Measurements from ENCODE around the gene VPS13D. TPM values are rescaled to one million over a fixed set of nuclear protein-coding genes. Genes with fewer than 3 reads are reported as not detected.

Gene VPS13D
- total RNA-seq, 2 donors from 2014 or later = 48.1 to 65.2 TPM

- H3K27ac ChIP-seq = peak overlapping the region; percentile 57 to 71
Measured at GRCh38 chr1:12341667-12342066, 111.8 kb downstream of the VPS13D start.

GRCh38 chr1:12342401-12343003 lies 112.7 kb downstream of the VPS13D start:
- peaks cover 25% of the 10 kb centered on the region for H3K36me3 ChIP-seq
- peaks cover 0 to 82% of the 10 kb centered on the region in 2 donors for H3K4me1 ChIP-seq
- H3K4me3 ChIP-seq = peak overlapping the region in 1 of 2 donors; percentile 12
- H3K27ac ChIP-seq = peak overlapping the region; percentile 57 to 71
- DNase-seq (ENCODE audit: low spot score) = no peak
- H3K27me3 ChIP-seq = no peaks in the 10 kb centered on the region
- no peak for TF ChIP-seq CTCF (IDR thresholded peaks at IDR 0.05)
- no peaks in the 10 kb centered on the region for H3K9me3 ChIP-seq

More at GRCh38 chr1:12341667-12342066, 111.8 kb downstream of the VPS13D start:
- Histone ChIP-seq H3K9me3 (no peaks in the 10 kb centered on the region), H3K4me1 (peaks cover 0 to 90% of the 10 kb centered on the region in 2 donors), H3K36me3 (peaks cover 18% of the 10 kb centered on the region), H3K4me3 (no peak overlapping the region), H3K27me3 (no peaks in the 10 kb centered on the region)
- TF ChIP-seq CTCF (IDR thresholded peaks at IDR 0.05) = no peak
- DNase-seq (ENCODE audit: low spot score) = no peak

GRCh38 chr1:12343823-12344487 lies 114.1 kb downstream of the VPS13D start:
- H3K36me3 ChIP-seq = peaks cover 37% of the 10 kb centered on the region
- H3K9me3 ChIP-seq = no peaks in the 10 kb centered on the region
- H3K27me3 ChIP-seq = no peaks in the 10 kb centered on the region
- DNase-seq (ENCODE audit: low spot score) = no peak
- TF ChIP-seq CTCF (IDR thresholded peaks at IDR 0.05) = no peak
- H3K4me1 ChIP-seq = peaks cover 0 to 70% of the 10 kb centered on the region in 2 donors
- peak overlapping the region in 1 of 2 donors; percentile 12 for H3K4me3 ChIP-seq
- peak overlapping the region; percentile 57 for H3K27ac ChIP-seq

- Histone ChIP-seq H3K9me3 (no peaks in the 10 kb centered on the region), H3K4me3 (peak overlapping the region in 1 of 2 donors; percentile 12), H3K27me3 (no peaks in the 10 kb centered on the region), H3K27ac (peak overlapping the region; percentile 57), H3K4me1 (peaks cover 0 to 61% of the 10 kb centered on the region in 2 donors), H3K36me3 (peaks cover 45% of the 10 kb centered on the region)
- DNase-seq (ENCODE audit: low spot score) = peak; percentile 60
- TF ChIP-seq CTCF (IDR thresholded peaks at IDR 0.05) = no peak
Measured at GRCh38 chr1:12344596-12345349, 114.9 kb downstream of the VPS13D start.

- Histone ChIP-seq H3K4me3 (no peak overlapping the region), H3K9me3 (peaks cover 0 to 8% of the 10 kb centered on the region in 2 donors), H3K36me3 (peaks cover 53% of the 10 kb centered on the region), H3K27me3 (no peaks in the 10 kb centered on the region), H3K27ac (peak overlapping the region; percentile 57), H3K4me1 (peaks cover 0 to 53% of the 10 kb centered on the region in 2 donors)
- TF ChIP-seq CTCF (IDR thresholded peaks at IDR 0.05) = no peak
- no peak for DNase-seq (ENCODE audit: low spot score)
Measured at GRCh38 chr1:12345350-12346217, 115.8 kb downstream of the VPS13D start.

All from right atrium auricular region (tissue), 2 donors.